ENCODE data around the gene MAP1LC3B.
"Not testable (repeated sequence)": the region's sequence is repeated elsewhere in the genome, so short reads cannot be mapped to it uniquely, and the experiment has no call there.

The MAP1LC3B gene

GRCh38 chr16:87383505-87384161 is 8.5 kb upstream of the MAP1LC3B start, which contains the start of gene FBXO31:
Gene FBXO31, minus strand, starts transcription at chr16:87383776. Its CDS starts 32 bp downstream, at chr16:87383744.
- peak in 1 of 2 experiments; percentile 60 for DNase-seq

DNA sequence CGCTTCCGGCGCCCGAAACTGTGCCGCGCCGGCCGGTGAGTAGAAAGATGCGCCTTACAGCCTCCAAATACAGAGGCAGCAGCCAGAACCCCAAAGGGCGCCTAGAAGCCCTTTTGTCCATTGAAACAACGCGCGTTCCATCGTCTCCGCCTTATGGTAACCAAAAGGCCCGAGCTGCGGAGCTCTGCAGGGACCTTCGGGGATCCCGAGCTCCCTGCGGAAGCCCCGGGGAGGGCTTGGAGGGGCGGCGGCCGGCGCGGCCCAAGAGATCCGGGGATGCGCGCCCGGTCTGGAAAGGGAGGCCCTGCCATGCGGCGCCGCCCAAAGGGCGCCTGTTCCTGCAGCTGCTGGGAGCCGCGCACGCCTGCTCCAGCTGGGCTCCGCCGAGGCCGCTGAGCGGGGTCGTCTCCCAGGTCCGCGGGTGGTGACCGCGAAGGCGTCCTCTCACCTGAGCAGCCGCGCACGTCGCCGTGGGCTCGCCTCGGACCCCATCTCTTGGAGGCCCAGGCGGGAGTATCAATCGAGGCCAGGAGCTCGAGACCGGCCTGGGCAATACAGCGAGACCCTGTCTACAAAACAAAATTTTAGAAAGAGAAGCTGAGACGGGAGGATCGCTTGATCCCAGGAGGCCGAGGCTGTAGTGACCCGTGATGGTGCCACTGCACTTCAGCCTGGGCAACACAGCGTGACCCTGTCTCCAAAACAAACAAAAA is 7.8 kb upstream of the MAP1LC3B start:
- DNase-seq = no peak

DNA sequence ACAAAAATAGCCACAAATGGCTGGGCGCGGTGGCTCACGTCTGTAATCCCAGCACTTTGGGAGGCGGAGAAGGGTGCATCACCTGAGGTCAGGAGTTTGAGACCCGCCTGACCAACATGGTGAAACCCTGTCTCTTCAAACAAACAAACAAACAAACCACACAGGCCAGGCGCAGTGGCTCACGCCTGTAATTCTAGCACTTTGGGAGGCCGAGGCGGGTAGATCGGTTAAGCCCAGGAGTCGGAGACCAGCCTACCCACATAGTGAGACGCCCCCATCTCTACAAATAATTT is 7.3 kb upstream of the MAP1LC3B start:
- not testable (repeated sequence) for DNase-seq

DNA sequence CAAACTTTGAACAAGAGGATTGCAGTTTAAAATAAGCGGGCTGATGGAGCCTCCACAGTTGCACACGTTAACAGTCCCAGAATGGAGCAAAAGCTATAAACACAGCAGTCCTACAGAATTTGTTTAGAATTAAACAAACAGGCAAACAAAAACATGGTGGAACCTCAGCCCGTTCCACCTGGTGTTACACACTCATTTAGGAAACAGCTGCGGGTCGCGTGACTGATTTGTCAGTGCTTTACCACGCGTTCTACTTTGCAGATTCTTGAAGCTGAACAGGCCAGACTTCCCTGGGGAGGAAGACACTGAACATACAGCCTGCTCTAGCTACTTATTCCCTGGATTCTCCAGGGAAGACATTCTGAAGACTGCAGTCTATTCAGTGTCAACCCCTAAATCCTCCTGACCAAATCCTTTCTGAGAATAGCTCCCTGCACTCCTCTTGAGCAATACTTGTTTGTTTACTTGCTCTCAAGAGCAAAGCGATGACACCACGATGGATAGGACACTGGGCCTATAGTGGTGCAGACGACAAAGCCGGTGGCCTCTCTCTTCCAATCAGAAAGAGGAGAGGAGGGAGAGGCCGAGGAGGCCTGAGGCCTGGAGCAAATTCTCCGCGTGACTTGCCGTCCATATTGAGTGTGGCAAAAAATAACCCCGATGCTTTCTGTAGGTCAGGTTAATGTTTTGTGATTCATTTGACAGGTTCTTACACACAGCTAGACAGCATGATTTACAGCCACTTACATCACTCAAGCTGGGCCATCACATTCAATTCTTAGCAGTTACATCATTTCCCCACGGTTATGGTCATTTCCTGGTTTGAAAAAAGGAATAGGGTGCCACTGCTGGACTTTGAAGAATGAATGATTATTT is 4.0 kb upstream of the MAP1LC3B start:
- DNase-seq = peak; percentile 96 to 99

GRCh38 chr16:87388818-87389134 is 3.4 kb upstream of the MAP1LC3B start:
- DNase-seq = no peak

- no peak for DNase-seq
Observed at GRCh38 chr16:87389245-87389644, 2.9 kb upstream of the MAP1LC3B start.

GRCh38 chr16:87389914-87390313 is 2.2 kb upstream of the MAP1LC3B start:
- DNase-seq = not testable (repeated sequence)

DNA sequence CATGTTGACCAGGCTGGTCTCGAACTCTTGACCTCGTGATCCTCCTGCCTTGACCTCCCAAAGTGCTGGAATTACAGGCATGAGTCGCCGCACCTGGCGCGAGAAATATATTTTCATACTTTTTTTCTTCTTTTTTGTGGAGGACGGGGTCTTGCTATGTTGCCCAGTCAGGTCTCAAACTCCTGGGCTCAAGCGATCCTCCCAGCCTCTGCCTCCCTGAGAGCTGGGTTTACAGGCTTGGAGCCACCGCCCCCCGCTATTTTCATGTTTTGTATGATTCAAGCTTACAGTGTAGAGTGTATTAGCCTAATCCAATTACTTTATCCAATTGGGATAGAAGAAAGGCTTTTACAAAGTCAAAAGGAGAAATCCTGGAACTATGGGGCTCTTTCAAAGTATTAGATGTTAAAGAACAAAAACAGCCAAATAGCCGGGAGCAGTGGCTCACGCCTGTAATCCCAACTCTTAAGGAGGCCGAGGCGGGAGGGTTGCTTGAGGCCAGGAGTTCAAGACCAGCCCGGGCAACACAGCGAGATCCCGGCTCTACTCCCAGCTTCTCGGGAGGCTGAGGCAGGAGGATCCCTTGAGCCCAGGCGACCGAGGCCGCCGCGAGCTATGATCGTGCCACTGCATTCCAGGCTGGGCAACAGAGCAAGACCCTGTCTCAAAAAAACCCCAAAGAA is 1.4 kb upstream of the MAP1LC3B start:
- DNase-seq = no peak

- DNase-seq = no peak
Observed at GRCh38 chr16:87391324-87391949, 699 bp upstream of the MAP1LC3B start.

DNA sequence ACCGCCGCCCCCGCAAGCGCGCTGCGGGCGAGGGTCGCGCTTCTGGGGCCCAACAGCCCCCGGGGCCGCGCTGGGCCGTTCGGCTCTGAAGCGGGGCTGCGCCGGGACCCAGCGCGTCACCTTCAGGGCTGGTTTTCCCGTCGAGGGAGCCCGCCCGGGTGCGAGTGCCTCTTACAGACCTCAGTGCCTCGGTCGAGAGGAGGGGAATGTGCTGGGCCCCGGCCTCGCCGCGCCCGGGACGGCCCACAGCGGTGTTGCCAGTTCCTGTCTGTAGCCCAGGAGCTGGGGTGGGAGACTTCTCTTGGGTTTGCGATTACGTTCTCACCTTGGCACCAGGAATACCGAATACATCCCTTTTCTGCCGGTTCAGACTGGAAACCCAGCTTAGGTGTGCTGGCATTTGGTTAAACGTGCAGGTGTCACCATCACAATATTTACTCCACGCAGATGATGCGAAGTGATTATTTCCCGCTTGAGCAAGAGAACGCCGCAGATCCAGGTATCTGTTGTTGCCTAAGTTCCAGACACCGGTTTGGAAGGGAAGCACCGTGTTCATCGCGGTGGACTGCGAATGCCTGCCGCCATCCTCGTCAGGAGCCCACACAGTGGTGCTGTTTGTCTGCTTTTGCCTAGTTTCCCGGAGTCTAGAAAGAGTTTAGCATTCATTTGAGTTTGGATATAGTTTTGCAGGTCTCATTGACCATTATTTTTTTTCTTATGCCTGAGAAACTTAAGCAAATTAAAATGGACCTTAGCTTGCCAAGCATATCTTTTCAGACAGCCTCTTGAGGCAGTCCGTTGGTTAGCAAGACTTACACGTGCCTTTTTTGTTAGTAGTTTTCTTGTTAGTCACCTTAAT is 914 bp downstream of the MAP1LC3B start:
- no peak for DNase-seq

GRCh38 chr16:87393680-87394055 is 1.5 kb downstream of the MAP1LC3B start:
- no peak for DNase-seq

DNA sequence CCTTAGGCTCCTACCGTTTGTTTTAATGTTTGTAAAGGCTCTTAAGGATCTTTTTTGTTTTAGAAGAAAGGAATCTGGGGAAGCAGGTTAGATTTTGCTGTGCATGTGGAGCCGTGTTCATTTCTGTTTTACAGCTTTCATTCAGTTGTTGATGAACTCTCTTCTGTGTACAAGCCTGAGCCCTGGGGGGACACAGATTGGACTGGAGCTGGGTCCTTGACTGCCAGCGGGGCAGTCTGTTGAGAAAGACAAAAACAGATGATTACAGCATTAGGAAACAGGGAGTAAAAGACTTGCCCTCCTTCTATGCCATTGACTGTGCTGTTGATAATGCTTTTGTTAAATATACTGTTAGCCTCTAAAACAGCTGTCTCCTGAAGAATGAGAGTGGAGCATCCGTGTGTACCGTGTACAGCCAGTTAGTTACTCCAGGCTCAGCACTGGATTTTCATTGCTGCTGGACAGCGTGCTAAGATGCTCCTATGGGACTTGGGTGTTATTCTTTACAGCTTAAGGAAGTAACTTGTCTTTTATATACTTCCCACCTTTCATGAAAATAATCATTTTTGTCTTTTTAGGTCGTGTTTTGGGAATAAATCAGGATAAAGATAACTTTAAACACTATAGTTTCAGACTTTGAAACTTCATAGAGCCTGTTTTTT is 3.2 kb downstream of the MAP1LC3B start:
- DNase-seq = no peak

- no peak for DNase-seq
Observed at GRCh38 chr16:87404764-87405625, 12.9 kb downstream of the MAP1LC3B start.

- DNase-seq = no peak
Observed at GRCh38 chr16:87406495-87407088, 14.5 kb downstream of the MAP1LC3B start.

DNA sequence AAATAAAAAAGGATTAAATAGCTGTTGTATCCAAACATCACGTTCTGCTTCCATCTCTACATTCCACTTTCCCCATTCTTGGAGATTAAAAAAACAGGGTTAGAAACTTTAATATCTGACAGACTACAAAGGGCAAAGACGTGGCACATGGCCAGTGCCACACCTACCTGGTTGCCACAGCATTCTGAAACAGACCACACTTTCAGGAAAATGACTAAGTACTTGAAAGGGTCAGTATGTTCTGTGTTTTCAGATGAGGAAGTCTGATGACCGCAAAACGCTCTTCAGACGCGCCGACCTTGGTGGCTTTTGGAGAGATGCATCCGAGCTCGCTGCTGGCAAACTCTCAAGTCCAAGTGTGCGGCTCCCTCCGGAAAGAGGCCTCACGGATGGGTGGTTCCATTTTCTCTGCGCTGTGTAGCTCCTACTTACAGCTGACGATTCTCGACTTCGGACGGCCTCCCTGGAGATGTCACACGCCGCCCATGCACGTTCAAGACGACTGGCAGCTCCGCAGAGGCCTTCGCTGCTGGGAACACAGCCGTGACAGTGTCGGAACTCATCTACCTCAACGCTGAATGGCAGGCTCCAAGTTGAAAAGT is 15.5 kb downstream of the MAP1LC3B start:
- DNase-seq = no peak

DNA sequence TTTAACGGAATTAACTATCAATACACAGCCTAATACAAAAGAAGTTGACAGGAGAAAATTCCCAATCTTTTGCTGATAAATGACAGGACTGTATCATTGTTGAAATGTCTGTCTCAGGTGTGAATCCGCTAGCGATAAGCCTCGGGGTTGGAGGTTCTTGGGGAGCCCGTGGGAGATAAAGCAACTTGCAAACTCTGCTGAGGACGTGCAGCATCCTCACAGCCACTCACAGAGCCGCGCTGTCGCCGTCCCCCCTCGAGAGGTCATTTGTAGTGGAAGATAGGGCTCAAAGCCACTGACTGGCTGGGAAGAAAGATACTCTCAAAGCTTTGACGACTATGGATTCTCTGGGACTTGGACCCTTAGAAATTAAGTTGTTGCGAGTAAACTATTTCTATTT is 17.0 kb downstream of the MAP1LC3B start:
- DNase-seq = no peak

- no peak for DNase-seq
Observed at GRCh38 chr16:87409781-87410180, 17.6 kb downstream of the MAP1LC3B start.

GRCh38 chr16:87410530-87410929 is 18.4 kb downstream of the MAP1LC3B start:
- DNase-seq = no peak

GRCh38 chr16:87410968-87411367 is 18.8 kb downstream of the MAP1LC3B start:
- DNase-seq = no peak

Measured in cerebellar nuclear complex (tissue), 1 donor.